PFSK-1 (cell line): ENCODE measurements around the gene CRNKL1.

Source experiments
- FOXP2 ChIP-seq: optimal IDR thresholded peaks from 2 replicates; pipeline ENCODE3; 2011; ENCODE audit warnings: borderline replicate concordance, control low read depth, inconsistent platforms; ENCODE audit not compliant: insufficient read depth; ENCODE audit errors: extremely low read length, extremely low read depth
- POLR2AphosphoS5 ChIP-seq: IDR thresholded peaks from 2 replicates; pipeline ENCODE4 v1.6.1; 2012; ENCODE audit warnings: low read depth, mild to moderate bottlenecking, control low read depth, low read length, moderate library complexity
- REST ChIP-seq, 2 experiments: IDR thresholded peaks; 2 replicates each; pipeline versions ENCODE4 v1.6.1 to v1.8.0; 2011 to 2012; ENCODE audit warnings: low read depth in 2 of 2, low read length in 2 of 2, control low read depth in 1 of 2, inconsistent platforms in 1 of 2, mild to moderate bottlenecking in 1 of 2, moderate library complexity in 1 of 2; ENCODE audit not compliant: insufficient read depth in 1 of 2
- SIN3A ChIP-seq: IDR thresholded peaks from 2 replicates; pipeline ENCODE4 v1.6.1; 2012; ENCODE audit warnings: mild to moderate bottlenecking, low read length, moderate library complexity, borderline replicate concordance; ENCODE audit not compliant: insufficient read depth
- TAF1 ChIP-seq: IDR thresholded peaks from 2 replicates; pipeline ENCODE4 v1.6.1; 2012; ENCODE audit warnings: low read length, control low read depth, borderline replicate concordance; ENCODE audit not compliant: insufficient read depth

GRCh38 chr20:20034486-20034885 lies 17.8 kb downstream of the CRNKL1 start:
- TF ChIP-seq POLR2AphosphoS5 (no peak), REST (IDR thresholded peaks at IDR 0.05; ENCODE audit: insufficient read depth in 1 of 2, low read depth in 2 of 2, low read length in 2 of 2) (no peak), TAF1 (no peak), SIN3A (no peak), FOXP2 (no peak)
